A172 (cell line): ENCODE data around the gene RAB8B. TPM values are rescaled to one million over a fixed set of nuclear protein-coding genes. Genes with fewer than 3 reads are reported as not detected.
"Not testable (repeated sequence)": the region's sequence is repeated elsewhere in the genome, so short reads cannot be mapped to it uniquely, and the experiment has no call there.

ENCODE experiments used
- DNase-seq: peaks from one replicate; pipeline ENCODE4 v3.0.0-alpha.2; 2015; ENCODE audit warnings: low spot score
- total RNA-seq: library from RNA; depleted of rRNA; stranded (reverse); fragments of >200 nt; shearing (Covaris generic); gene quantifications from 2 replicates; pipeline ENCODE4 v1.2.3, GENCODE V29; 2014

The RAB8B gene
- total RNA-seq, 1 experiment from 2014 or later = 20.5 TPM

- not testable (repeated sequence) for DNase-seq
Observed at GRCh38 chr15:63208824-63209223, 19.4 kb downstream of the RAB8B start.

DNA sequence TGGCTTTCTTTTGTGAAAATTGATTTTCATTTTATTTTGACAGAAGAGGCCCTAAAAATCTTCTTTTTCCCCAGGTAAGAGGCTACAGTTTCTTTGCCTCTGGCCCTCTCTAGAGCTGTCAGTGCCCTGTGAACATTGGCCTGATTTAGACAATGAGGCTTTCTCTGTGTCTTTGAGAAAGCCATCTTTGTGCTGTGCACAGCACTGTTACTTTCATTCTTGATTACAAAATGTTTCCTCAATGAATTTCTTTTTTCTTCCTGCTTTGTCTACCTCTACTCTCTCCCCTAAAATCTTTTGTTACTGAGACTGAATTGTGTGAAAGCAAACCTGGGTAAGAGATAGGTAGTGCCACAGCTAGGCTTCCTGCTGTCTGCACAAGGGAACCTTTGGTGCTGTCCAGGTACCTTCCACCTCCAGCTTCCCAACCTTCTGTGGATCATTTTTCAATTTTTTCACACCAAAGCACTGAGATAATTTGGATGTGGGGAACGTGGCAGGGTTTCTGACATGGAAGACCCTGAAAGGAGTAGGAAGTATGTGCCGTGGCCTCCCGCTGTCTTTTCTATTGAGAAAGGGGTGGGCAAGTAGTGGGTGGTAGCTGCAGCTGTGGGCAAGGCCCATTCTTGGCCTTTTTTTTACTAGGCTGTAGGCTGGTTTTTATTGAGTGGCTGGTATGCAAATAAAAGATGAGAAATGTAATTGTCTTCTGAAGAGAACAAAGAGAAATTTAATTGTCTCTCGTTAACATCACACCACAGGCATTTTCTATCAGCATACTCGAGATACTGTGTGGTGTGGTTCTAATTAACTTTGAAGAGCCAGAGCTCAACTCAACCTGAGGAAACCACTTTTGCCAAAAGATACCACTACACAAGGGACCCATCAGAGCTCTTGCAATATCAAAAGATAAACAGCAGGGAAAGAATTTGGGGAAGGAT lies 21.0 kb downstream of the RAB8B start:
- no peak for DNase-seq

- DNase-seq = no peak
Observed at GRCh38 chr15:63211092-63211490, 21.7 kb downstream of the RAB8B start.

- no peak for DNase-seq
Observed at GRCh38 chr15:63211549-63211948, 22.1 kb downstream of the RAB8B start.

DNA sequence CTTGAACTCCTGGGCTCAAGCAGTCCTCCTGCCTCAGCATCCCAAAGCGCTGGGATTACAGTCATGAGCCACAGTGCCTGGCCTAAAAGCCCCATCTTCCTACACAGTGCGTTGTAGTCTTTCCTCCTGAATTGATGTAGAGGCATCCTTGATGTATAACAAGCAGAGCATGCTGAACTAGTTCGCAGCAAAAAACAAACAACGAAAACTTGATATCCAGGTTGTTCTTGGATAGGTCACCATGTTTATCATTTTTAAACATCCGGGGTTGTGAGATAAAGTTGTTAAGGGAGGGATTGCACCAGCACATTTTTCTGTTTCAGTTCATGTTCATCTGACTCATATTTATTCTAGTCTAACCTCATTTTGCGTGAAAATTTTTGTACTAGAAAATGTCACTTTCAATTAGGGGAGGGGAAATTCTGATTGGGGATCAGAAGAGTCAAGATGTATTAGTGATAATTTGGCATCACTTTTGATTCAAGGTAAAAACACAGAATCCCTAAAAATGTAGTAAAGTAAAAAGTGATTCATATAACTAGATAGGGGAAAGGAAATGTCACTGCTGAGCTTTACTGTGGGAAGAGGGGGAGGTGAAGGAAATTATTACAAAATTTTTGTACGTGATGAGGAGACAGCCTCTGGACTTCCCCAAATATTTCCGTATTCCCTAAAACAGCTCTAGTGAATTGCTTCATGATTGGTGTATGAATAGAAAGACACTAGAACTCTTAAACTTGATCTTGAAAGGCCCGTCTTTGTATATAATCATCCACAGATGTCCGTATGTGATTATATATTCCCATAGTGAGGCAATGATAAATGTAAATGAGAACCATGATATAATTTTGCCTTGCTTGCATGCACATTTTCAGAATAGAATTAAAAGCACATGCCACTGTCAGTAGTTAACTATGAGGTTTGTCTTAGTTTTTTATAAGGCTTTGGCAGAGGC lies 22.9 kb downstream of the RAB8B start:
- DNase-seq = no peak

DNA sequence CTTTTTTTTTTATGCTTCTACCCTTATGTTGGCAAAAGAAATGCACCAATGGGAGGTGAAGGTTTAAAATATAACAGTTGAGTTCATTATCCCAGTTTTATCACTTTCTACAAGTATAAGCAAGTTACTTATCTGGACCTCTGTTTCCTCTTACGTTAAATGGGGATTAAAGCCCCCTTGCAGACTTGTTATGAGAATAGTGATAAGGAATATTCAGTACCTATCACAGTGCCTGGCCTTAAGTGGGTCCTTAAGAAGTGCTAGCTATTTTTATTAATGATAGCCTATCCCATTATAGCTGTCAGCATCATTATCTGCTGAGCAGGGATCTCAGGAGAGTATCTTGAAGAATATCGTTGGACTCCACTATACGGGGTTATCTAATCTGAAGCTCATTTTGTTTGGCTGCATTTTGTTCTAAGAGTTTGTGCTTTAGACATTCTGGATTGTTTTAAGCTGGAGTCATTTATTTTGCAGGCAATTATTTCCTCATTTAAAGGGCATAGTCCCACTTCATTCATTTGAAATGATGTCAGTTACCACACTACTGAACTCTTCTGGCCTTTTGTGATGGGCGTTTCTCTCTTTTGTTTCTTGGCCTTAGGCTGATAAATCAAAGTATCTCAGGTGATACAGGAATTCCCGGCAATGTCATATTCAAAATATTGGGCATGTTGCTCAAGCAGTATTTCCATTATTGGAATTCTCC lies 28.8 kb downstream of the RAB8B start:
- DNase-seq = peak; percentile 47

DNA sequence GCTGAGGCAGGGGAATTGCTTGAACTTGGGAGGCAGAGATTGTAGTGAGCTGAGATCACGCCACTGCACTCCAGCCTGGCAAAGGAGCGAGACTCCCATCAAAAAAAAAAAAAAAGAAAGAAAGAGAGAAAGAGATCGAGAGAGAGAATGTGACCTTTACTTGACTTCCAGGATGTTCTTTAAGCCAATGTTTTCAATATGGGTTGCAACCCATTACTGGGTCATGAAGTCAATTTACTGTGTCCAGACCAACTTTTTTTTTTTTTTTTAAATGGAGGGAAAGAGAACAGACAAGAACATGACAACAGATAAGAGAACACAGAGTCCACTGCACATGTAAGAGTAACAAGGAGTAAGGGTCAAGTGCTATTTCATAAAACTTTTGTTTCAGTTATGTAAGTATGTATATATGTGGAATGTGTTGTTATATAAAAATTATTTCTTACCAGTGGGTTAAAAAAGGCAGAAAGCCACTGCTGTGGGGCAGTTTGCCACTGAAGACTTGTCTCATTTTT lies 29.8 kb downstream of the RAB8B start:
- no peak for DNase-seq

DNA sequence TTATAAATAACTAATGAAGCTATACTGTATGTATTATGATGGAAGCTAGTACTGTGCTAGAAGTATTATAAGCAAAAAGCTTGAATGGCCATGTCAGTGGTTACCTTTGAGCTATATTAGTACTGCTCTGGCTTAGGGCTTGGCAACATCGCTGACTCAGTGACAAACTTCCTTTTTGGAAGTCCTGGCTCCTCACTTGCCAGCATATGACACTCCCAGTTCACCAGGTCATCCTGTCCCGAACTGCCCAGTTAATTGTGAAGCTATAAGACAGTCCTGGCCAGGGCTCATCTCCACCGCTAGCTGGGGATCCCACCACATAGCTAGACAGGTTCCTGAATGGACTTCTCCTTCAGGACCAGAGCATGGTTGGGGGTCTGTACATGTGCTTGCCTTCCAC lies 31.9 kb downstream of the RAB8B start:
- no peak for DNase-seq

DNA sequence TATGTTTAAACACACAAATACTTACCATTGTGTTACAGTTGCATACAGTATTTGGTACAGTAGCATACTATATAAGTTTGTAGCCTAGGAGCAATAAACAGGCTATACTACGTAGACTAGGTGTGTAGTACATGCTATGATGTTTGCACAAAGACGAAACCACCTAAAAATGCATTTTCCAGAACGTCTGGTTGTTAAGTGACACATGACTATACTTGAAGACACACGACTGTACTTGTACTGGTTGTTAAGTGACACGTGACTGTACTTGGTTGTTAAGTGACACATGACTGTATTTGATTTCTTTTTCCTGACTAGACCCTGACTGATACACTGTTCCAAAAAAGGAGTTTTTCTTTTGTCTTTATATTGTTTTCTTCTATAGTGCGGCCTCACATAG lies 34.1 kb downstream of the RAB8B start:
- no peak for DNase-seq

DNA sequence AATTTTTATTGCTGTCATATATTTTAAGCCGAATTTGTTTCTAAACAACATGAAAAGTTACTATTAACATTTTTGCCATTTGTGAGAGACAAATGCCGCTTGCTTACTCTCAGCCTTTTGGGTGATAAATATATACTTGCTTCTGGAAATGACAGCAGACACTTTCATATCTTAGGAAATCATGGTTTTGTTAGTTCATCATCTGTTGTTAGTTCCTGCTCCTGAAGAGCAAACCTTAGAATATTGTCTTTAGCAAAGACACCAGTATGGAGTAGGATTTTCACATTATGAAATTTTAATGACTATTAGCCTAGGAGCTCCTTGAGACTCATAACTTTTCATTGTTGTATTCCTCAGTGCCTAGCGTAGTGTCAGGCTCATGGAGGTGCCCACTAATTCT lies 36.0 kb downstream of the RAB8B start:
- DNase-seq = no peak

DNA sequence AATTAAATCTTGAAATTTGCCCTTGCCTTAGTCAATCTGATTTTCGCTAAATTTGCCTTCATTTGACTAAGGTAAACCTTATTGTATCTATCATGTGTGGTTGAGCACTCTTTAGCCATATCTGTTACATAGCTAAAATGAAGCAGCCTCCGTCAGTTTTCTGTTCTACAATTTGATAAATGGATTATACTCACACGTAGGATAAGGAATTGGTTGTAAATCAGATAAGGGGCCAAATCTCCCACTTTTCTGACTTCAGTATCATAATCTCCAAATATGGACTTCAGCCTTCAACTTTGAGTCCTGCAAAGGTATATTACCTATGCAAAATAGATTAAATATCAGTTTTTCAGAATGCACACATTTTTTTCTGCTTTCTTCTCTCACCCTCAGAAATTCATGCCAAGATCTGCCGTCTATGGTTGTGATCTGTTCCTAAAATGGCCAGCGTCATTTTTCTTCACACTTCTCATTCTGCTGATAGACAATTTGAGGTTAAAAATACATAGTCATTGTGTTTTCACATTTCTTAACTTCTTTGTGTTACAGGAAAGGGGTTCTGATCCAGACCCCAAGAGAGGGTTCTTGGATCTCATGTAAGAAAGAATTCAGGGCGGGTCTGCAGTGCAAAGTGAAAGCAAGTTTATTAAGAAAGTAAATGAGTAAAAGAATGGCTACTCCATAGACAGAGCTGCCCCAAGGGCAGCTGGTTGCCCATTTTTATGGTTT lies 36.9 kb downstream of the RAB8B start:
- no peak for DNase-seq

GRCh38 chr15:63226966-63227401 lies 37.6 kb downstream of the RAB8B start:
- DNase-seq = no peak

- DNase-seq = no peak
Observed at GRCh38 chr15:63227689-63228088, 38.3 kb downstream of the RAB8B start.

- DNase-seq = no peak
Observed at GRCh38 chr15:63231206-63231605, 41.8 kb downstream of the RAB8B start.

- no peak for DNase-seq
Observed at GRCh38 chr15:63231706-63232105, 42.3 kb downstream of the RAB8B start.

- DNase-seq = no peak
Observed at GRCh38 chr15:63232405-63232804, 43.0 kb downstream of the RAB8B start.

GRCh38 chr15:63232943-63233342 lies 43.5 kb downstream of the RAB8B start:
- DNase-seq = no peak

DNA sequence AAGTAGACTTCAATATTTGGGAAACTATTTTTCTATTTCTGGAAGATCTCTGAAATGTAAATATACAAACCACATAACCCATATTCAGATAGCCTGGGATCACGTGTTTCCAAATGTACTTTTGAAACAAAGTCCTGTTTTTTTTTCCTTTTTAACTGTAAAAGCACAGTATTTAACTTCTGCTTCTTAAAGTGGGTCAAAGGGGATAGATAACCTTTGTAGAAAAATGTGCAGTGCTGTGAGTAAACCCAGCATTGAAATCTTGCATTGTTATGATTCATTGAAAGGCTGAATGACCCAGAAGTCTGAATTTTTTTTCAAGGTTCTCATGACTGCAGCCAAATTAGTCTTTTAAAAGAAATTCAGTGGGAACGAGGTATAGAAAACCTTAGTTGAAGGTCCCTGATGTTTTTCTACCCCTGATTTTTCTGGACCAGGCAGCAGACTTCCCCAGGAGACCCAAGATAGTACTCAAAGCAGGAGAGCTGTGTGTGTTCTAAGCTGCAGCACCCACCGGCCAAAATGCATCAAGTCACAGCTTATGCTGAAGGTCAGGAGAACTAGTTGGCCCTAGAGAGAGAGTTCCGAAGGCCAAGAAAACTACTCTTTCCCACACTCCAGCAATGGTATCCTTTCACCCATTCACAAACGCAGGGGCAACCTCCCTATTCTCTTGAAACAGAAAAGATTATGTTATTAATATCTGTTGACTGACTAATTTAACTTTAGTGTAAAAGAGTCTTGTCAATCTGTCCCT lies 44.4 kb downstream of the RAB8B start:
- DNase-seq = peak; percentile 41

DNA sequence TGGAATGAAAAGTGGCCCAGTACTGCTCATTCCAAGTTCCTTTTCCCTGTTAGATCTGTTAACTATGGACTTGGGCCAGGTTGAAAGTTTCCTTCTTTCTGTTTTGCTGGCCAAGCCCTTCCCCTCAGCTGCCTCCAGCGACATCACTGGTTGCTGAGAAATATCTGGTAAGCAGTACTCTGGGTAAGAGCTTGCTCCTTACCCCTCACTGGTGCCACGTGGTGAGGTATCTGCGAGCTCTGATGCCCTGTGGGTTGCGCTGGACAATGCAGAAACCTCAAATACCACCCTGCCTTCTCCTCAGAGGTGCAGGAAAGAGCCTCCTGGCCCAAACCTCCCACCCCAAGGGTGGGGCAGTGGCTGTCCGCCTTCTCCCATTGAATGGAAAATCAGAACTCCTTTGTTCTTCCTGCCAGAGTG lies 45.1 kb downstream of the RAB8B start:
- no peak for DNase-seq

GRCh38 chr15:63236272-63236671 lies 46.9 kb downstream of the RAB8B start:
- DNase-seq = peak; percentile 41
